GM19397 (cell line): Measurements from ENCODE around the gene FOXP1.

ENCODE experiments used
- ATAC-seq: cut with Tn5 transposase; IDR thresholded peaks from one replicate; pipeline ENCODE4 v1.9.1; 2021; ENCODE audit warnings: mild to moderate bottlenecking, moderate library complexity; ENCODE audit not compliant: unreplicated experiment

The FOXP1 gene

GRCh38 chr3:71251156-71251775 is 332.3 kb downstream of the FOXP1 start:
- ATAC-seq = no peak

- no peak for ATAC-seq
Observed at GRCh38 chr3:71250026-71250425, 333.5 kb downstream of the FOXP1 start.

- no peak for ATAC-seq
Observed at GRCh38 chr3:71247958-71248335, 335.6 kb downstream of the FOXP1 start.

- no peak for ATAC-seq
Observed at GRCh38 chr3:71247221-71247957, 336.1 kb downstream of the FOXP1 start.

GRCh38 chr3:71245971-71246880 is 337.3 kb downstream of the FOXP1 start:
- no peak for ATAC-seq

GRCh38 chr3:71244826-71245488 is 338.6 kb downstream of the FOXP1 start:
- no peak for ATAC-seq

GRCh38 chr3:71244153-71244825 is 339.2 kb downstream of the FOXP1 start:
- ATAC-seq = no peak

GRCh38 chr3:71243229-71243628 is 340.3 kb downstream of the FOXP1 start:
- no peak for ATAC-seq

GRCh38 chr3:71241981-71242560 is 341.5 kb downstream of the FOXP1 start:
- no peak for ATAC-seq

- no peak for ATAC-seq
Observed at GRCh38 chr3:71241246-71241901, 342.2 kb downstream of the FOXP1 start.

- ATAC-seq = no peak
Observed at GRCh38 chr3:71240034-71240433, 343.5 kb downstream of the FOXP1 start.

GRCh38 chr3:71238355-71238757 is 345.2 kb downstream of the FOXP1 start:
- no peak for ATAC-seq

GRCh38 chr3:71237672-71238071 is 345.9 kb downstream of the FOXP1 start:
- no peak for ATAC-seq

GRCh38 chr3:71235846-71236245 is 347.7 kb downstream of the FOXP1 start:
- ATAC-seq = no peak

GRCh38 chr3:71232895-71233294 is 350.6 kb downstream of the FOXP1 start:
- no peak for ATAC-seq

- ATAC-seq = no peak
Observed at GRCh38 chr3:71232175-71232679, 351.3 kb downstream of the FOXP1 start.

GRCh38 chr3:71231680-71232079 is 351.8 kb downstream of the FOXP1 start:
- no peak for ATAC-seq

- ATAC-seq = no peak
Observed at GRCh38 chr3:71229905-71230657, 353.4 kb downstream of the FOXP1 start.
